Measurements from ENCODE around the gene TNPO3. TPM values are rescaled to one million over a fixed set of nuclear protein-coding genes. Genes with fewer than 3 reads are reported as not detected.

The TNPO3 gene
- total RNA-seq, 1 donor from 2014 or later, result 96.2 TPM

GRCh38 chr7:128968624-128969023, 86.3 kb downstream of the TNPO3 start:
- Histone ChIP-seq H3K9ac (no peak overlapping the region), H3K27me3 (no peaks in the 10 kb centered on the region), H2AFZ (replicated peaks) (no peak overlapping the region), H3K27ac (no peak overlapping the region), H3K4me1 (no peaks in the 10 kb centered on the region), H4K20me1 (ENCODE audit: low read depth) (no peaks in the 10 kb centered on the region), H3K4me2 (no peak overlapping the region), H3F3A (ENCODE audit: low read depth) (no peaks in the 10 kb centered on the region), H3K4me3 (no peak overlapping the region), H3K79me2 (ENCODE audit: low read depth) (no peaks in the 10 kb centered on the region), H3K36me3 (peaks cover 33% of the 10 kb centered on the region), H3K9me3 (ENCODE audit: low read depth) (no peaks in the 10 kb centered on the region)
- Mint-ChIP-seq H3K27me3 (ENCODE audit: insufficient read depth, low read depth) (no peaks in the 10 kb centered on the region), H3K36me3 (peaks cover 45% of the 10 kb centered on the region), H3K9me3 (no peaks in the 10 kb centered on the region), H3K4me1 (no peaks in the 10 kb centered on the region), H3K4me3 (no peak overlapping the region), H3K27ac (no peak overlapping the region)
- no peak for DNase-seq (ENCODE audit: low spot score)
- TF ChIP-seq EZH2phosphoT487 (IDR thresholded peaks at IDR 0.05), result no peak
- no peak for TF ChIP-seq CTCF (IDR thresholded peaks at IDR 0.05)
- TF ChIP-seq EZH2 (IDR thresholded peaks at IDR 0.05), result no peak

GRCh38 chr7:128963327-128963757, 91.6 kb downstream of the TNPO3 start:
- H3K9me3 Mint-ChIP-seq, result no peaks in the 10 kb centered on the region
- H3K79me2 ChIP-seq (ENCODE audit: low read depth), result no peaks in the 10 kb centered on the region
- H3K9me3 ChIP-seq (ENCODE audit: low read depth), result no peaks in the 10 kb centered on the region
- DNase-seq (ENCODE audit: low spot score), result no peak
- no peak overlapping the region for H2AFZ ChIP-seq (replicated peaks)
- no peak overlapping the region for H3K4me3 Mint-ChIP-seq
- H3K27ac Mint-ChIP-seq, result no peak overlapping the region
- no peaks in the 10 kb centered on the region for H3K27me3 Mint-ChIP-seq (ENCODE audit: insufficient read depth, low read depth)
- H3K27me3 ChIP-seq, result no peaks in the 10 kb centered on the region
- H3K4me3 ChIP-seq, result no peak overlapping the region
- no peaks in the 10 kb centered on the region for H3K4me1 Mint-ChIP-seq
- no peak overlapping the region for H3K4me2 ChIP-seq
- peaks cover 26% of the 10 kb centered on the region for H3K36me3 ChIP-seq
- H4K20me1 ChIP-seq (ENCODE audit: low read depth), result no peaks in the 10 kb centered on the region
- TF ChIP-seq EZH2 (IDR thresholded peaks at IDR 0.05) (no peak), EZH2phosphoT487 (IDR thresholded peaks at IDR 0.05) (no peak), CTCF (IDR thresholded peaks at IDR 0.05) (no peak)
- H3K9ac ChIP-seq, result no peak overlapping the region
- no peak overlapping the region for H3K27ac ChIP-seq
- H3K36me3 Mint-ChIP-seq, result peaks cover 51% of the 10 kb centered on the region
- no peaks in the 10 kb centered on the region for H3K4me1 ChIP-seq
- no peaks in the 10 kb centered on the region for H3F3A ChIP-seq (ENCODE audit: low read depth)

- peaks cover 26% of the 10 kb centered on the region for H3K36me3 ChIP-seq
- no peaks in the 10 kb centered on the region for H3K9me3 ChIP-seq (ENCODE audit: low read depth)
- no peak overlapping the region for H3K27ac Mint-ChIP-seq
Measured at GRCh38 chr7:128962899-128963298, 92.0 kb downstream of the TNPO3 start.

More at GRCh38 chr7:128962899-128963298, 92.0 kb downstream of the TNPO3 start:
- no peaks in the 10 kb centered on the region for H3K4me1 Mint-ChIP-seq
- TF ChIP-seq EZH2 (IDR thresholded peaks at IDR 0.05) (no peak), CTCF (IDR thresholded peaks at IDR 0.05) (no peak), EZH2phosphoT487 (IDR thresholded peaks at IDR 0.05) (no peak)
- H4K20me1 ChIP-seq (ENCODE audit: low read depth), result no peaks in the 10 kb centered on the region
- H3K4me3 ChIP-seq, result no peak overlapping the region
- H3K36me3 Mint-ChIP-seq, result peaks cover 51% of the 10 kb centered on the region
- H3K4me3 Mint-ChIP-seq, result no peak overlapping the region
- H3K79me2 ChIP-seq (ENCODE audit: low read depth), result no peaks in the 10 kb centered on the region
- H3K27ac ChIP-seq, result no peak overlapping the region
- no peak for DNase-seq (ENCODE audit: low spot score)
- H3K9me3 Mint-ChIP-seq, result no peaks in the 10 kb centered on the region
- H3F3A ChIP-seq (ENCODE audit: low read depth), result no peaks in the 10 kb centered on the region
- H3K4me1 ChIP-seq, result no peaks in the 10 kb centered on the region
- no peaks in the 10 kb centered on the region for H3K27me3 ChIP-seq
- H3K27me3 Mint-ChIP-seq (ENCODE audit: insufficient read depth, low read depth), result no peaks in the 10 kb centered on the region
- no peak overlapping the region for H3K4me2 ChIP-seq
- H2AFZ ChIP-seq (replicated peaks), result no peak overlapping the region
- no peak overlapping the region for H3K9ac ChIP-seq

All from neural progenitor cell (in vitro differentiated cells).